Activated CD8-positive, alpha-beta T cell treated with anti-CD3 and anti-CD28 coated beads, Interleukin-2, amount 10 ng/mL, durations not matched to agents 7 days and 5 days (primary cell): Measurements from ENCODE around the gene ZCRB1. TPM values are rescaled to one million over a fixed set of nuclear protein-coding genes. Genes with fewer than 3 reads are reported as not detected.
A peak's percentile ranks its signal among the peaks of the same experiment; 100 is the strongest.
"Not testable (repeated sequence)": the region's sequence is repeated elsewhere in the genome, so short reads cannot be mapped to it uniquely, and the experiment has no call there.

Experiments used
- ATAC-seq: fragments of 150-1000 bp; cut with Tn5 transposase; one replicate; pipeline ENCODE4 v1.10.0; 2021; ENCODE audit warnings: moderate library complexity
- CTCF ChIA-PET: fragments of 350-600 bp; sonication (Branson Sonifier 250); formaldehyde crosslinking; loops from one replicate; lab custom pipeline; 2021; ENCODE audit warnings: antibody characterized with exemption; lab: Charles Lee
- POLR2A ChIA-PET: fragments of 350-600 bp; sonication (Branson Sonifier 250); formaldehyde crosslinking; loops from one replicate; lab custom pipeline; 2021; ENCODE audit warnings: antibody characterized with exemption; lab: Charles Lee
- DNase-seq: peaks from one replicate; pipeline ENCODE4 v3.0.0-alpha.2; 2020
- H3K27ac Mint-ChIP-seq: one replicate; pipeline ENCODE4 v1.8.0; 2021; ENCODE audit warnings: mild to moderate bottlenecking, mixed read lengths
- H3K27me3 Mint-ChIP-seq: one replicate; pipeline ENCODE4 v1.8.0; 2021; ENCODE audit warnings: low read depth, mixed read lengths
- H3K36me3 Mint-ChIP-seq: one replicate; pipeline ENCODE4 v1.8.0; 2021; ENCODE audit warnings: low read depth, mixed read lengths
- H3K4me1 Mint-ChIP-seq: one replicate; pipeline ENCODE4 v1.8.0; 2021; ENCODE audit warnings: low read depth, mixed read lengths
- H3K4me3 Mint-ChIP-seq: one replicate; pipeline ENCODE4 v1.8.0; 2021; ENCODE audit warnings: mild to moderate bottlenecking, mixed read lengths
- H3K9me3 Mint-ChIP-seq: one replicate; pipeline ENCODE4 v1.8.0; 2022; ENCODE audit warnings: mixed read lengths; ENCODE audit not compliant: insufficient read depth
- total RNA-seq, 2 experiments: library from RNA; stranded (reverse); gene quantifications; one replicate each; pipeline ENCODE4 v1.2.3, GENCODE V29; 2021

ZCRB1 gene
- total RNA-seq, 2 experiments from 2014 or later, result 46.6 to 51.1 TPM

DNA sequence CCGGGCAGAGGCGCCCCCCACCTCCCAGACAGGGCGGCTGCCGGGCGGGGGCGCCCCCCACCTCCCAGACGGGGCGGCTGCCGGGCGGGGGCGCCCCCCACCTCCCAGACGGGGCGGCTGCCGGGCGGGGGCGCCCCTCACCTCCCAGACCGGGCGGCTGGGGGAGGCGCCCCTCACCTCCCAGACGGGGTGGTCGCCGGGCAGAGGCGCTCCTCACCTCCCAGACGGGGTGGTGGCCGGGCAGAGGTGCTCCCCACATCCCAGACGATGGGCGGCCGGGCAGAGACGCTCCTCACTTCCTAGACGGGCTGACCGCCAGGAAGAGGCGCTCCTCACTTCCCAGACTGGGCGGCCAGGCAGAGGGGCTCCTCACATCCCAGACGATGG lies 24.1 kb upstream of the ZCRB1 start:
- H3K4me1 Mint-ChIP-seq, CTCF ChIA-PET, H3K27ac Mint-ChIP-seq, ATAC-seq, H3K27me3 Mint-ChIP-seq, H3K4me3 Mint-ChIP-seq, DNase-seq, POLR2A ChIA-PET, H3K9me3 Mint-ChIP-seq: not testable (repeated sequence)
- peaks cover 17% of the 10 kb centered on the region for H3K36me3 Mint-ChIP-seq

- peaks cover 13% of the 10 kb centered on the region for H3K36me3 Mint-ChIP-seq
- H3K4me1 Mint-ChIP-seq, H3K4me3 Mint-ChIP-seq, POLR2A ChIA-PET, H3K27ac Mint-ChIP-seq, H3K9me3 Mint-ChIP-seq, DNase-seq, ATAC-seq, H3K27me3 Mint-ChIP-seq: not testable (repeated sequence)
- CTCF ChIA-PET, result interaction anchor here (0.7 to 3.4 kb wide), 3 partner anchors 17 to 23 kb away, joined by 3 to 14 read pairs (median 5); no protein-coding TSS in a partner anchor
Measured at GRCh38 chr12:42349119-42350020, 23.5 kb upstream of the ZCRB1 start.

DNA sequence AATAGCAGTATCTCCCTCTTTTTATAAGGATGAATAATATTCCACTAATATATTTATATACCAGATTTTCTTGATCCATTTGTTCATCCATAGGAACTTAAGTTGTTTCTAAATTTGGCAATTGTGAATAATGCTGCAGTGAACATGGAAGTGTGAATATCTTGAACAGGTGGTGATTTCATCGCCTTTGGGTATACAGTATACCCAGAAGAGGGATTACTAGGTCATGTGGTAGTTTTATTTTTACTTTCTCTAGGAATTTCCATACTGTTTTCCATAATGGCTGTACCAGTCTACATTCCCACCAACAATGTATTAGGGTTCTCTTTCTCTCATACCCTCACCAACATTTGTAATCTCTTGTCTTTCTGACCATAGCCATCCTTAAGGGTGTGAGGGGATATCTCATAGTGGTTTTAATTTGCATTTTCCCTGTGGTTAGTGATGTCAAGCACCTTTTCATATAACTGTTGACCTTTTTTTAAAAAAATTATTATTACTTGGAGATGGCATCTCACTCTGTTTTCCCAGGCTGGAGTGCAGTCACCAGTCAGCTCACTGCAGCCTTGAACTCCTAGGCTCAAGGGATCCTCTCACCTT lies 20.6 kb upstream of the ZCRB1 start:
- ATAC-seq, result no peak
- Mint-ChIP-seq H3K4me3 (no peak overlapping the region), H3K27me3 (no peaks in the 10 kb centered on the region), H3K36me3 (peaks cover 16% of the 10 kb centered on the region), H3K9me3 (no peaks in the 10 kb centered on the region), H3K4me1 (peaks cover 4% of the 10 kb centered on the region), H3K27ac (no peak overlapping the region)
- no peak for DNase-seq
- CTCF ChIA-PET, result interaction anchor here (0.8 to 3.4 kb wide), 3 partner anchors 13 to 25 kb away, joined by 4 to 14 read pairs (median 5); no protein-coding TSS in a partner anchor
- POLR2A ChIA-PET, result interaction anchor here (0.6 kb wide), 1 partner anchor 11 kb away, joined by 3 read pairs; no protein-coding TSS in a partner anchor

DNA sequence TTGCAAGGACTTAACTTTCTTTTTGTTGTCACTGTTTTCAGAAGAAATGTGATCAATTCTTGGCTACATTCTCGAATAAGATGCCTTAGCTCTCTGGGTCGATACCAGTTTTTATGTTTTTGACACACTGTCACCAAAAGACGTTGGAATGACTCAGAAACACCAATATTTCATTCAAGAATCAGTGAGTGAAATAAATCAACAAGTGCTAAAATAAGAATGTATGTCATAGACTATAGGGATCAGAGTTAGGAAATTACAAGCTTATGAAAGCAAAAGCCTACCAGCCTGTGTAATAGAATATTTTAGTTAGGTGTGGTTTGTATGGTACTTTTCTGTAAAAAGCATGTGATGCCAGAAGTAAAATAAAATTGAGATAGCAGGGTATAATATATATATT lies 17.8 kb upstream of the ZCRB1 start:
- Mint-ChIP-seq H3K27ac (no peak overlapping the region), H3K9me3 (no peaks in the 10 kb centered on the region), H3K27me3 (no peaks in the 10 kb centered on the region), H3K4me1 (peaks cover 4% of the 10 kb centered on the region), H3K4me3 (no peak overlapping the region), H3K36me3 (peaks cover 19% of the 10 kb centered on the region)
- CTCF ChIA-PET, result interaction anchor here (1.5 kb wide), 1 partner anchor 28 kb away, joined by 3 read pairs; no protein-coding TSS in a partner anchor
- POLR2A ChIA-PET, result no interaction called here
- no peak for ATAC-seq
- DNase-seq, result no peak

GRCh38 chr12:42342028-42342427 lies 16.1 kb upstream of the ZCRB1 start:
- no peak overlapping the region for H3K4me3 Mint-ChIP-seq
- ChIA-PET POLR2A (interaction anchor here (0.9 kb wide), 1 partner anchor 16 kb away, joined by 3 read pairs; the partner anchor contains the start of genes PPHLN1 and ZCRB1), CTCF (interaction anchor here (0.7 to 1.6 kb wide), 4 partner anchors 10 to 30 kb away, joined by 3 to 4 read pairs (median 4); no protein-coding TSS in a partner anchor)
- H3K9me3 Mint-ChIP-seq, result no peaks in the 10 kb centered on the region
- peaks cover 12% of the 10 kb centered on the region for H3K4me1 Mint-ChIP-seq
- H3K27ac Mint-ChIP-seq, result no peak overlapping the region
- H3K27me3 Mint-ChIP-seq, result no peaks in the 10 kb centered on the region
- H3K36me3 Mint-ChIP-seq, result peaks cover 24% of the 10 kb centered on the region
- DNase-seq, result no peak
- no peak for ATAC-seq

- POLR2A ChIA-PET, result no interaction called here
- no peaks in the 10 kb centered on the region for H3K27me3 Mint-ChIP-seq
Measured at GRCh38 chr12:42338280-42338679, 12.4 kb upstream of the ZCRB1 start.

DNA sequence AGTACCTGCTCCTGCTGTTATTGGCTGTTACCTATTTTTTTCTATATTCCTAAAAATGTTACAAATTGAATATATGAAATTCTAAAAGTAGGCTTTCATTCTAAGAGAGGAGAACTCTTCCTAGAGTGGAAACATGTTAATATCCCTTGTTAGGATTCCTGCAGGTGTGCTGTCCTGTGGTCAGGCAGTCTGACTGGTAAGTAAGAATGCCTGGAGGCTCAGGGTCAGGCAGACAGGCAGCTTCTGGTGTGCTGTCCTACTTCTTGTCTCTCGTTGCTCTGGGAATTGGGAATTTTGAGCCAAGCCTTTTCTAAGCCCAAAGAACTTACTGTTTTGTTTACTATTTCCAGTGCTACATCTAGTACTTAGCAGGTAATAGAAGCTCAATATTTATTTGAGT lies 10.4 kb upstream of the ZCRB1 start:
- peaks cover 33% of the 10 kb centered on the region for H3K4me1 Mint-ChIP-seq
- no peak overlapping the region for H3K4me3 Mint-ChIP-seq
- H3K27me3 Mint-ChIP-seq, result no peaks in the 10 kb centered on the region
- H3K27ac Mint-ChIP-seq, result no peak overlapping the region
- DNase-seq, result no peak
- H3K9me3 Mint-ChIP-seq, result no peaks in the 10 kb centered on the region
- POLR2A ChIA-PET, result no interaction called here
- ATAC-seq, result no peak
- CTCF ChIA-PET, result interaction anchor here (1.4 kb wide), 1 partner anchor 36 kb away, joined by 4 read pairs; no protein-coding TSS in a partner anchor
- H3K36me3 Mint-ChIP-seq, result peaks cover 24% of the 10 kb centered on the region

More at GRCh38 chr12:42338280-42338679, 12.4 kb upstream of the ZCRB1 start:
- Mint-ChIP-seq H3K27ac (peak overlapping the region; percentile 21), H3K9me3 (no peaks in the 10 kb centered on the region), H3K4me1 (peaks cover 26% of the 10 kb centered on the region), H3K4me3 (no peak overlapping the region), H3K36me3 (peaks cover 30% of the 10 kb centered on the region)
- no peak for ATAC-seq
- CTCF ChIA-PET, result interaction anchor here (2.4 kb wide), 1 partner anchor 34 kb away, joined by 8 read pairs; no protein-coding TSS in a partner anchor
- DNase-seq, result no peak

DNA sequence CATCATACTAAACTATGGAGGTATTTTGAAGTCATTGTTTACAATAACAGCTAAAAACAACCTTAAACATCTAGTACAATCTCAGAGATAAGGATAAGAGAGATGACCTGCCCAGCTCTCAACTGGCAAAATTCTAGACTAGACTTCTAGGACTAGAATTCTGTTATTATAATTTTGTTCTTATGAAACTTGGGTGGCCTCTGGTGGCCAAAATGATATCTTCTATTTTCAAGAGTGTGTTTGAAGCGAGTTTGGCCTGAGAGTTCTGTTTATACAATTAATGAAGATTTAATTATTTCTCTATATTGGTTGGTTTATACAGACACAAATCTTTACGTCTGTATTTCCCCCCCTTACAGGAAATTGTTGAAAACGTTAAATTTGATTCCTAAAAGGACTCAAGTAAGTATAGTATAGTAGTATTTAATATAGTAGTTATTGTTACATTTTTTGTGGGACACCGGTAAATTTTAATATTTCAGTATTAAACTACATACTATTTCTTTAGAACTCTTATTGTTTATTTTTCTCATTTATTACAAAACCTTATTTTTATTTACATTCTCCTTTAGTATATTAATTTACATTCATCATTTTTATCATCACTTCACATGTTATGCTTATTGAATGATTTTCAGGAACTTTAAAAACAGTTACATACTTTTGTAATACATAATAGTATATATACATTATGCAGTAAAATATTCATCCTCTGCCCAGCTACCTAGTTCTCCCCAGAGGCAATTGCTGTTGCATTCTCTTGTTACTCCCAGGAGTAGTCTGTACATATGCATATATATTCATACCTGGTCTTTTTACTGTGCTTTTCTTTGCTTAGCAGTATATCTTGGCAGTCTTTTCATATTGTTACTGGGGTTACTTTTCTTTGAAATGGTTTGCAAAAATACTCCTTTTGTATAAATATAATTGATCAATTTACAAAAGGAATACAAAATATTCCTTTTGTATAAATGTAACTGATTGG lies 6.7 kb upstream of the ZCRB1 start:
- peaks cover 18% of the 10 kb centered on the region for H3K36me3 Mint-ChIP-seq
- no peak overlapping the region for H3K27ac Mint-ChIP-seq
- no peaks in the 10 kb centered on the region for H3K27me3 Mint-ChIP-seq
- POLR2A ChIA-PET, result no interaction called here
- no peak overlapping the region for H3K4me3 Mint-ChIP-seq
- ATAC-seq (no peak), DNase-seq (peak; percentile 48)
- H3K4me1 Mint-ChIP-seq, result peaks cover 46% of the 10 kb centered on the region
- CTCF ChIA-PET, result interaction anchor here (0.7 to 1.7 kb wide), 18 partner anchors 9 to 213 kb away, joined by 3 to 11 read pairs (median 3); partner anchors contain the start of gene YAF2
- H3K9me3 Mint-ChIP-seq, result no peaks in the 10 kb centered on the region

DNA sequence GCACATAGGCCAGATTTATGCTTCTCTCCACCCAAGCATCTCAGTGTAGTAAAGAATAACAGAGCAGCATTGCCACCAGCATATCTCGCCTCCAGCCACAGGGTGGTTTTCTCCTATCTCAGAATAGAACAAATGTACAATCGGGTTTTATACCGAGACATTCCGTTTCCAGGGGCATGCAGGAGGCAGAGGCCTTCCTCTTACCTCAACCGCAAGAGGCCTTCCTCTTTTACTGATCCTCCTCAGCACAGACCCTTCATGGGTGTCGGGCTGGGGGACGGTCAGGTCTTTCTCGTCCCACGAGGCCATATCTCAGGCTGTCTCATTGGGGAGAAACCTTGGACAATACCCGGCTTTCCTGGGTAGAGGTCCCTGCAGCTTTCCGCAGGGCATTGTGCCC lies 4.2 kb upstream of the ZCRB1 start:
- H3K27ac Mint-ChIP-seq, H3K27me3 Mint-ChIP-seq, H3K9me3 Mint-ChIP-seq, CTCF ChIA-PET, DNase-seq, H3K4me3 Mint-ChIP-seq, ATAC-seq, POLR2A ChIA-PET: not testable (repeated sequence)
- H3K4me1 Mint-ChIP-seq, result peaks cover 53% of the 10 kb centered on the region
- peaks cover 20% of the 10 kb centered on the region for H3K36me3 Mint-ChIP-seq

DNA sequence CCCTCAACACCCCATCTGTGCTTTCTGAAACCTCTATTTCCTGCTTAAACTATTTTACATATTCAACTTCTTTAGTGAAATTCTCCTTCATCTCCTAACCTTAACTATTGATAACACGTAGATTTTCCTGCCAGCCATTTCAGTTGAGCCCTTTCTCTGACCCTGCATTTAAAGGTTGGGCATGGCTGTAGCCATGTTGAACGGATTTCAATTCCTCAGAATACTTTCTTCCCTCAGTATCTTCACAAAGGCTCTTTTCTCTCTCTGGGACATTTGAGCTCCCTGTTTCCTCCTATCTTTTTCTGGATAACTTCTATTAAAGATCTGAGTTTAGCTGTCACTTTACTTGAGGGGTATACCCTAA lies 1.3 kb upstream of the ZCRB1 start:
- H3K27me3 Mint-ChIP-seq, result no peaks in the 10 kb centered on the region
- ATAC-seq, result no peak
- peaks cover 22% of the 10 kb centered on the region for H3K36me3 Mint-ChIP-seq
- H3K4me3 Mint-ChIP-seq, result peak overlapping the region; percentile 98
- peak overlapping the region; percentile 93 for H3K27ac Mint-ChIP-seq
- DNase-seq, result no peak
- H3K9me3 Mint-ChIP-seq, result no peaks in the 10 kb centered on the region
- POLR2A ChIA-PET, result no interaction called here
- CTCF ChIA-PET, result interaction anchor here (3.4 kb wide), 1 partner anchor 45 kb away, joined by 13 read pairs; no protein-coding TSS in a partner anchor
- H3K4me1 Mint-ChIP-seq, result peaks cover 51% of the 10 kb centered on the region
